ENCODE data around the gene ZNF496. TPM values are rescaled to one million over a fixed set of nuclear protein-coding genes. Genes with fewer than 3 reads are reported as not detected.
A peak's percentile ranks its signal among the peaks of the same experiment; 100 is the strongest.

The ZNF496 gene
- total and polyA plus RNA-seq, 9 of the 15 experiments (the other 6 are each of a cell fraction or from before 2014, with no cell fraction given): 4.3 to 54.0 (median 31.3) TPM

- TF ChIP-seq NR2C1 (IDR thresholded peaks at IDR 0.05) (no peak), NR2C1 (tag; IDR thresholded peaks at IDR 0.05) (no peak), CC2D1A (IDR thresholded peaks at IDR 0.05) (0 out of 2 replicates have a peak, but pooled peaks have one; percentile 18), CTBP1 (IDR thresholded peaks at IDR 0.05; ENCODE audit: borderline replicate concordance) (peak; percentile 73), ZNF77 (CRISPR knock-in tag; IDR thresholded peaks at IDR 0.05) (no peak), ARID2 (IDR thresholded peaks at IDR 0.05) (no peak), POLR2H (tag; IDR thresholded peaks at IDR 0.05; ENCODE audit: low read depth) (no peak), ZC3H4 (CRISPR knock-in tag; IDR thresholded peaks at IDR 0.05; ENCODE audit: borderline replicate concordance) (no peak), SMARCE1 (IDR thresholded peaks at IDR 0.05) (peak; percentile 61; the same call in 1 of the 2 replicates), TAL1 (IDR thresholded peaks at IDR 0.05) (peak; percentile 30), PPARD (CRISPR knock-in tag; IDR thresholded peaks at IDR 0.05) (no peak), JUN (IDR thresholded peaks at IDR 0.05; ENCODE audit: borderline replicate concordance, low read depth, low read length) (peak; percentile 66; the same call in 1 of the 2 replicates), JUN (CRISPR knock-in tag; IDR thresholded peaks at IDR 0.05; ENCODE audit: borderline replicate concordance) (no peak), ZBTB1 (CRISPR knock-in tag; IDR thresholded peaks at IDR 0.05; ENCODE audit: borderline replicate concordance, low read depth) (no peak), TCF15 (CRISPR knock-in tag; IDR thresholded peaks at IDR 0.05) (no peak), LEF1 (IDR thresholded peaks at IDR 0.05) (peak; percentile 56; the same call in 1 of the 2 replicates), KLF6 (CRISPR knock-in tag; IDR thresholded peaks at IDR 0.05; ENCODE audit: borderline replicate concordance) (no peak), SIRT6 (IDR thresholded peaks at IDR 0.05; ENCODE audit: low read depth, low read length) (no peak), KDM5B (IDR thresholded peaks at IDR 0.05; ENCODE audit: insufficient replicate concordance, low read depth, low read length) (no peak), TFAP4 (CRISPR knock-in tag; IDR thresholded peaks at IDR 0.05; ENCODE audit: borderline replicate concordance) (peak; percentile 20), KLF10 (CRISPR knock-in tag; IDR thresholded peaks at IDR 0.05) (no peak), NCOA1 (IDR thresholded peaks at IDR 0.05; ENCODE audit: low read depth) (0 out of 2 replicates have a peak, but pooled peaks have one; percentile 28), ZNF561 (CRISPR knock-in tag; conservative IDR thresholded peaks at IDR 0.05) (no peak), POLR2A (conservative IDR thresholded peaks at IDR 0.05) (peak; percentile 54; the same call in 1 of the 2 replicates), SFPQ (IDR thresholded peaks at IDR 0.05; ENCODE audit: low read depth, low read length) (no peak), NR4A1 (CRISPR knock-in tag; IDR thresholded peaks at IDR 0.05) (no peak), NR4A1 (tag; IDR thresholded peaks at IDR 0.05) (no peak)
Measured at GRCh38 chr1:247337250-247337746, 5.6 kb upstream of the ZNF496 start (continued).
